HCT116 (cell line): ENCODE results near the gene POP4. TPM values are rescaled to one million over a fixed set of nuclear protein-coding genes. Genes with fewer than 3 reads are reported as not detected.

Source experiments
- ATAC-seq: fragments of 200-7000 bp; cut with Tn5 transposase; 2 replicates; pipeline ENCODE4 v1.9.1; 2020; ENCODE audit warnings: mild to moderate bottlenecking, moderate library complexity
- BruUV-seq: library from RNA; stranded (reverse); fragments of 400-500 nt; replicated peaks from 2 replicates; lab custom pipeline; 2021; lab: Mats Ljungman, UMichigan
- CTCF ChIA-PET: fragments of 300-600 bp; sonication (Branson Sonifier 250); formaldehyde crosslinking; loops from one replicate; lab custom pipeline; 2021; ENCODE audit warnings: antibody characterized with exemption; lab: Charles Lee
- POLR2A ChIA-PET: fragments of 300-600, 350-600 bp; sonication (Branson Sonifier 250); formaldehyde crosslinking; loops from one replicate; lab custom pipeline; 2021; ENCODE audit warnings: antibody characterized with exemption; lab: Charles Lee
- RAD21 ChIA-PET, 2 experiments: fragments of 300-600 bp; sonication (Branson Sonifier 250); formaldehyde crosslinking; loops; one replicate each; lab custom pipeline; 2023; ENCODE audit warnings: low total read pairs in 2 of 2; ENCODE audit not compliant: uncharacterized antibody in 2 of 2, unreplicated experiment in 2 of 2, low non-redundant PET in 1 of 2; lab: Charles Lee
- DNase-seq: peaks from one replicate; pipeline ENCODE4 v3.0.0-alpha.2; 2010; ENCODE audit warnings: low read depth, low spot score
- H2AFZ ChIP-seq: fragments of 200-600 bp; shearing (Covaris generic), sonication (generic); 2 replicates; pipeline ENCODE4 v1.6.1; 2017; ENCODE audit warnings: low read depth, mixed run types, mixed read lengths, antibody characterized with exemption, low read length; ENCODE audit not compliant: poor library complexity, severe bottlenecking
- H3K27ac ChIP-seq: 2 replicates; pipeline ENCODE4 v1.5.1; 2012; ENCODE audit warnings: low read depth, low read length
- H3K27me3 ChIP-seq: fragments of 200-600 bp; sonication (generic); 2 replicates; pipeline ENCODE4 v1.6.1; 2016; ENCODE audit warnings: mixed run types, low read length, mixed read lengths; ENCODE audit not compliant: insufficient read depth
- H3K36me3 ChIP-seq, 2 experiments: fragments of 200-500 bp in 1 of 2; fragments of 200-600 bp in 1 of 2; sonication (Bioruptor generic) in 1 of 2; sonication (generic) in 1 of 2; 2 replicates each; pipeline versions ENCODE4 v1.5.1 to v1.6.1; 2014 to 2016; ENCODE audit warnings: low read length in 2 of 2, inconsistent platforms in 1 of 2, mixed read lengths in 1 of 2, mixed run types in 1 of 2; ENCODE audit not compliant: insufficient read depth in 2 of 2, control insufficient read depth in 1 of 2
- H3K4me1 ChIP-seq, 2 experiments: fragments of 200-600 bp in 1 of 2; sonication (generic) in 1 of 2; 2 replicates each; pipeline versions ENCODE4 v1.5.1 to v1.6.1; 2012 to 2017; ENCODE audit warnings: low read length in 2 of 2, inconsistent platforms in 1 of 2, mild to moderate bottlenecking in 1 of 2, mixed read lengths in 1 of 2, mixed run types in 1 of 2, moderate library complexity in 1 of 2; ENCODE audit not compliant: insufficient read depth in 2 of 2, control insufficient read depth in 1 of 2
- H3K4me2 ChIP-seq: fragments of 200-600 bp; sonication (generic); 2 replicates; pipeline ENCODE4 v1.6.1; 2017; ENCODE audit warnings: mixed run types, low read length, mixed read lengths
- H3K4me3 ChIP-seq, 2 experiments: fragments of 200-600 bp in 1 of 2; sonication (generic) in 1 of 2; replicated peaks in 1 of 2; 2 replicates each; pipeline ENCODE4 v1.5.1; 2011 to 2016; ENCODE audit warnings: low read length in 2 of 2, control low read depth in 1 of 2, low read depth in 1 of 2, mild to moderate bottlenecking in 1 of 2, mixed read lengths in 1 of 2, mixed run types in 1 of 2
- H3K79me2 ChIP-seq: fragments of 200-600 bp; sonication (generic); 2 replicates; pipeline ENCODE4 v1.6.1; 2017; ENCODE audit warnings: mild to moderate bottlenecking, mixed run types, low read length, moderate library complexity, mixed read lengths; ENCODE audit not compliant: insufficient read depth
- H3K9ac ChIP-seq: fragments of 200-600 bp; sonication (generic); 2 replicates; pipeline ENCODE4 v1.6.1; 2016; ENCODE audit warnings: low read length, mixed read lengths
- H3K9me2 ChIP-seq: fragments of 200-600 bp; sonication (generic), shearing (Covaris generic); 2 replicates; pipeline ENCODE4 v1.6.1; 2017; ENCODE audit warnings: mixed run types, mild to moderate bottlenecking, moderate library complexity; ENCODE audit not compliant: insufficient read depth
- H3K9me3 ChIP-seq, 2 experiments: fragments of 200-500 bp in 1 of 2; fragments of 200-600 bp in 1 of 2; sonication (Bioruptor generic) in 1 of 2; sonication (generic) in 1 of 2; 2 replicates each; pipeline ENCODE4 v1.6.1; 2014 to 2017; ENCODE audit warnings: low read length in 2 of 2, mixed read lengths in 2 of 2, inconsistent platforms in 1 of 2, low read depth in 1 of 2, mild to moderate bottlenecking in 1 of 2, mixed run types in 1 of 2, moderate library complexity in 1 of 2; ENCODE audit not compliant: control insufficient read depth in 1 of 2, insufficient read depth in 1 of 2
- H4K20me1 ChIP-seq: fragments of 200-600 bp; sonication (generic), shearing (Covaris generic); 2 replicates; pipeline ENCODE4 v1.6.1; 2017; ENCODE audit warnings: mixed run types, mild to moderate bottlenecking, moderate library complexity; ENCODE audit not compliant: insufficient read depth
- EGR1 ChIP-seq: IDR thresholded peaks from 2 replicates; pipeline ENCODE4 v1.6.1; 2012; ENCODE audit warnings: low read depth
- EZH2 ChIP-seq: fragments of 200-600 bp; sonication (generic); IDR thresholded peaks from 2 replicates; pipeline ENCODE4 v1.6.1; 2017; ENCODE audit warnings: antibody characterized with exemption, mixed run types
- JUND ChIP-seq: IDR thresholded peaks from 2 replicates; pipeline ENCODE4 v1.6.1; 2012
- POLR2AphosphoS5 ChIP-seq: IDR thresholded peaks from 2 replicates; pipeline ENCODE4 v1.6.1; 2011; ENCODE audit warnings: mild to moderate bottlenecking, low read depth, low read length, moderate library complexity
- SRF ChIP-seq: IDR thresholded peaks from 2 replicates; pipeline ENCODE4 v1.6.1; 2012; ENCODE audit warnings: low read depth
- intact Hi-C: fragments of 100-400 bp; cut with micrococcal nuclease; formaldehyde crosslinking; loops from 2 replicates; pipeline ENCODE4 v1.10.0; 2022
- total RNA-seq: library from RNA; stranded (reverse); gene quantifications from one replicate; pipeline ENCODE4 v1.2.1, GENCODE V29; 2021; ENCODE audit not compliant: unreplicated experiment
- TF ChIP-seq, protein P1 (sequence below): IDR thresholded peaks from 2 replicates; pipeline ENCODE4 v1.6.1; 2012; ENCODE audit warnings: low read depth

Gene POP4
- total RNA-seq, 1 experiment from 2014 or later = 61.2 TPM

- Histone ChIP-seq H3K79me2 (no peaks in the 10 kb centered on the region), H3K9me3 (no peaks in the 10 kb centered on the region), H3K27me3 (no peaks in the 10 kb centered on the region), H2AFZ (no peak overlapping the region), H3K4me2 (no peak overlapping the region), H3K36me3 (peaks cover 8 to 27% of the 10 kb centered on the region in 2 experiments), H3K9ac (no peak overlapping the region), H3K4me1 (no peaks in the 10 kb centered on the region), H3K27ac (no peak overlapping the region), H3K4me3 (no peak overlapping the region), H3K9me2 (no peaks in the 10 kb centered on the region), H4K20me1 (no peaks in the 10 kb centered on the region)
- ChIA-PET POLR2A (no interaction called here), CTCF (no interaction called here), RAD21 (no interaction called here)
- DNase-seq (no peak), ATAC-seq (no peak)
- intact Hi-C loops = no loop called here
- TF ChIP-seq EGR1 (no peak), SRF (no peak), JUND (no peak), EZH2 (no peak), POLR2AphosphoS5 (no peak)
- TF ChIP-seq, protein P1, sequence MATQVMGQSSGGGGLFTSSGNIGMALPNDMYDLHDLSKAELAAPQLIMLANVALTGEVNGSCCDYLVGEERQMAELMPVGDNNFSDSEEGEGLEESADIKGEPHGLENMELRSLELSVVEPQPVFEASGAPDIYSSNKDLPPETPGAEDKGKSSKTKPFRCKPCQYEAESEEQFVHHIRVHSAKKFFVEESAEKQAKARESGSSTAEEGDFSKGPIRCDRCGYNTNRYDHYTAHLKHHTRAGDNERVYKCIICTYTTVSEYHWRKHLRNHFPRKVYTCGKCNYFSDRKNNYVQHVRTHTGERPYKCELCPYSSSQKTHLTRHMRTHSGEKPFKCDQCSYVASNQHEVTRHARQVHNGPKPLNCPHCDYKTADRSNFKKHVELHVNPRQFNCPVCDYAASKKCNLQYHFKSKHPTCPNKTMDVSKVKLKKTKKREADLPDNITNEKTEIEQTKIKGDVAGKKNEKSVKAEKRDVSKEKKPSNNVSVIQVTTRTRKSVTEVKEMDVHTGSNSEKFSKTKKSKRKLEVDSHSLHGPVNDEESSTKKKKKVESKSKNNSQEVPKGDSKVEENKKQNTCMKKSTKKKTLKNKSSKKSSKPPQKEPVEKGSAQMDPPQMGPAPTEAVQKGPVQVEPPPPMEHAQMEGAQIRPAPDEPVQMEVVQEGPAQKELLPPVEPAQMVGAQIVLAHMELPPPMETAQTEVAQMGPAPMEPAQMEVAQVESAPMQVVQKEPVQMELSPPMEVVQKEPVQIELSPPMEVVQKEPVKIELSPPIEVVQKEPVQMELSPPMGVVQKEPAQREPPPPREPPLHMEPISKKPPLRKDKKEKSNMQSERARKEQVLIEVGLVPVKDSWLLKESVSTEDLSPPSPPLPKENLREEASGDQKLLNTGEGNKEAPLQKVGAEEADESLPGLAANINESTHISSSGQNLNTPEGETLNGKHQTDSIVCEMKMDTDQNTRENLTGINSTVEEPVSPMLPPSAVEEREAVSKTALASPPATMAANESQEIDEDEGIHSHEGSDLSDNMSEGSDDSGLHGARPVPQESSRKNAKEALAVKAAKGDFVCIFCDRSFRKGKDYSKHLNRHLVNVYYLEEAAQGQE = no peak
- BruUV-seq = no TSS peak
Measured at GRCh38 chr19:29616541-29616940, 10.5 kb downstream of the POP4 start.
